ENCODE measurements around the gene CCDC60.
"Not testable (repeated sequence)": the region's sequence is repeated elsewhere in the genome, so short reads cannot be mapped to it uniquely, and the experiment has no call there.

Gene CCDC60

DNA sequence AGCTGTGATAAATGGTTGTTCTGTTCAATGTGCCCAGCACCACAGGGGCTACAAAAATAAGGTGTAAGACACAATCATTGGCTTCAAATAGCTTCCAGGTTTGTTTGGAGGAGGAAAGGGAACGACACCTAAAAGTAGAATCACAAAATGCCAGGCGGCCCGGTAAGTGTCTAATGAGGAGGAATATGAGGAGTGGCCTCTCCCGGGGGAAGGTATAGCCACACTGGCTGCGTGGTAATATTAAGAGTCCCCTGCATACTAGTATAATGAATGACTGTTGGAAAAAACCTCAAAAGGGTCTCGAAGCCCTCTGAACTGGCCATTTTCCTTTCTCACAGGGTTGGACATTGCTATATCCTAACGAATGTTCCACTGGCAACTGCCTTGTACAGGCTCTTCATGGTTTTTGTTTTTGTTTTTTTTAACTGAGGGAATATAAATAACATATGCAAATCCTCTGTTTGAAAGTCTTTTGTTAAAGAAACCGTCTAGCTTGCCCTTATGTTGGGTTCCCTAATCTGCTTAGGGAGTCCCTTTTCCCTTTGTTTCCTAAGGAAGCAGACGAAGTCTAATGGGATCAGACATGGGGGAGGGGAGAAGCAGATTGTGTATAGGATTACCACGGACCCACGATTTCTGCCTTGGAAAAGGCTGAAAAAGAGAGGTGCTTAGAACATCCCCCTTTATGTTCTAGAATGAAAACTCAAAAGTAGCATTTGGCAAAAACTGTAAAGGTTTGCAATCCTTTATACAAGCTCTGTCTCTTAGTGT, 4.2 kb downstream of the CCDC60 start:
- no peak for DNase-seq

DNA sequence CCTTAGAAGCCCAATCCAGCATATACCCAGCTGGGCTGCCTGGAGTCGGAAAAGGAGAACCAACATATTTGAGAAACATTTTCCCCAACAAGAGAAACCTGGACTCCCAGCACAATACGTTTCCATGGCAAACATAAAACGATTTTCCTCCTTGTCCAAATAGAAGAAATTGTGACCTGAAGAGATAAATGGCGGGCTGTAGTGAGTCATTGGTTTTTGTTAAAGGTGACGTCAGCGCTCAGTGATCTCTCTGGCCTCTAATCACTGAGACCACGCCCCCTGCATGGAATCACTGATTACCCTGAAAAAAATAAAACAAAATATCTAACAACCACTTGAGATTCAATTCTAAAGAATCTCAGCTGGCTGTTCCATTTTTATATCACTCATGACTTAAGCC, 6.0 kb downstream of the CCDC60 start:
- DNase-seq = peak in 1 of 51 donors; percentile 7

DNA sequence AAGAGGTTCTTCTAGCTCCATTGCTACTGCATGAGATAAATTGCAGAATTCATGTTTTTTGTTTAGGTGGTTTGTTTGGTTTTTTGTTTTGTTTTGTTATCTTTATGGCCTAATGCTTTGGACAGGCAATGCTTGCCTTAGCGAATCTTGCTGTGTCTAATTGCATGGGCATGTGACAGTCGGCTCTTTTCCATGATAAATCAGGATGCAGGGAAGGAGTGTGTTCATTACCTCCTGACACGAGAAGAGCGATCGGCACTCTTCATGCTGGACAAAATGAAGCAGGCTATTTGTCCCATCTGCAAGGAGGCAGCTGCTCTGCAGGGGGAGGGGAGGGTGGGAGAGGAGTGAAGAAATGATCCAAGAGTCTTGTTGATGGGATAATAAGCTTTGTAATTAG, 6.5 kb downstream of the CCDC60 start:
- no peak for DNase-seq

DNA sequence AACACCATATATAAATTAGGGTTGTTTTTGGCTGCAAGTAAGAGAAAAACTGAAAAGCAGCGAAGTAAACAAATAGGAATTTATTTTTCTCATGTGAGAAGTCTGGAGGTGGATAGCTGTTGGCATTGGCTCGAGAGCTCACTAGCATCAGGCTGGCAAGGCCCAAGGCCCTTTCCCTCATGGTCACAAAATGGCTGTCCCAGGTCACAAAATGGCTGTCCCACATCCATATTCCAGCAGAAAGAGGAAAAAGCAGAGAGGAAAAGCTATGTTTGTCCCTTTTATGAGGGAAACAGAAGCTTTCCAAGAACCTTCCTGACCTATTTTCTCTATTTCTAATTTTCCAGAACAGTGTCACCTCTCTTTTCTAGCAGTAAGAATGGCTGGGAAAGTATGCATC, 7.5 kb downstream of the CCDC60 start:
- DNase-seq = no peak

DNA sequence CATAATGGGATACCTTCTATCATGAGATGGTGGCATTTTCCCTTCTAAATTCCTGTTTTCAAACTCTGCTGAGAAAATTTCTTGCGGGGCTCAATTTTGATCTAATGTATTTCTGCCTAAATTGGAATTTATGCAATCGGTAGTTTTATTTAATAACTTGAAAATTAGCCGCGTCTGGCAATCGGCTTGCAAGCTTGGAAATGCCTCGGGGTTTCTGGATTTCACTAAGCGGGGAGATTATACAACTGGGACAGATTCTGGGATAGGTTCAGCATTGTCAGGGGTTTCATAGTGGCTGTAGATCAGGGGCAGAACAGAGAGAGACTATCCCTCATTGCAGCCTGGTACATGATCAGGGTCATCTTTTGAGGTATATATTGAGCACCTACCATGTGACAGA, 8.6 kb downstream of the CCDC60 start:
- no peak for DNase-seq

DNA sequence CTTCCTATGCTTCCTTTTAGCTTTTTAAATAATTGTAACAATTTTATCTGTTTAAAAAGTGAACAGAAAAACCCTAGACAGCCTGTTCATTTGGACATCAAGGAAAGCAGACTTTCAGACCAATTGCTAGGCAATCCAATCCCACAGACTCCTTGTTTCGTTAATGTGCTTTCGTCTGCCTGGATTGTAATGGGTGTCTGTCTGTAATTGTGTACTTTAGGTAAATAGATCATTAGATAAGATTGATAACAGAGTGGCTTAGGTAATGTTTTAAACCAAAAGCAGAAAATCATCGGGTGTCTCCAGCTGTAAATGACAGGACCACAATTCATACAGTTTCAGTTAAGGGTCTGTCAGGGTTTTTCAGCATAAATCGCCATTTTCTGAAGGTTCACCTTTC, 19.6 kb downstream of the CCDC60 start:
- DNase-seq = no peak

DNA sequence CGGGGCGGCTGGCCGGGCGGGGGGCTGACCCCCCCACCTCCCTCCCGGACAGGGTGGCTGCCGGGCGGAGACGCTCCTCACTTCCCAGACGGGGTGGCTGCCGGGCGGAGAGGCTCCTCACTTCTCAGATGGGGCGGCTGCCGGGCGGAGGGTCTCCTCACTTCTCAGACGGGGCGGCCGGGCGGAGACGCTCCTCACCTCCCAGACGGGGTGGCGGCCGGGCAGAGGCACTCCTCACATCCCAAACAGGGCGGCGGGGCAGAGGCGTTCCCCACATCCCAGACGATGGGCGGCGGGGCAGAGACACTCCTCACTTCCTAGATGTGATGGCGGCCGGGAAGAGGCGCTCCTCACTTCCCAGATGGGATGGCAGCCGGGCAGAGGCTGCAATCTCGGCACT, 25.8 kb downstream of the CCDC60 start:
- DNase-seq = not testable (repeated sequence)

DNA sequence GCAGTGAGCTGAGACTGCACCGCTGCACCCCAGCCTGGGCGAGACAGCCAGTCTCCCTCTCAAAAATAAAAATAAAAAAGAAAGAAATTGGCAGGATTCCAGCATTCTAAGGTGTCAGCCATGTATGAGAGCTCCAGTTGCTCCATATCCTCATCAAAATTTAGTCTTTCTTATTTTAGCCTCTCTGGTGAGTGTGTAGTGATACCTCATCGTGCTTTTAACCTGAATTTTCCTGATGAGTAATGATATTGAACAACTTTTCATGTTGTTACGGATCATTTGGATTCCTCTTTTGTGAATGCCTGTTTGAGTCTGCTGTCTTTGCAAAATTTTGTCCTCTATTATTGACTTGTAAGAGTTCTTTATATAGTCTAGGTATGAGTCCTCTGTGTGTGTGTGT, 28.5 kb downstream of the CCDC60 start:
- DNase-seq = no peak

DNA sequence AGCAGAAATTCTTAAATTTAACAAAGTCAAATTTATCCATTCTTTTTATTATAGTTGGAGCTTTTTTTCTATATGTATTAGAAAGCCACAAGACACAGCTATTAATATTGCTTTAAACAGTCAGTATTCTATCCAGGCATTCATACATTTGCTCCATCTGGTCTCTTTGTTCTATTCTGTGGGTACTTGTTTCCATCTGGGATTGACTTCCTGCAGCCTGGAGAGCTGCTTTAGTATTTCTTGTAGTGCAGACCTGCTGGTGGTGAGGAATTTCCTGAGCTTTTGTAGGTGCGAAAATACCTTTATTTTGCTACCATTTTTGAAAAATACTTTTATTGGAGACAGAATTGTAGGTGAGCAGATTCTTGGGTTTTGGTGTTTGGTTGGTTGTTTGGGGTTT, 29.0 kb downstream of the CCDC60 start:
- no peak for DNase-seq

DNA sequence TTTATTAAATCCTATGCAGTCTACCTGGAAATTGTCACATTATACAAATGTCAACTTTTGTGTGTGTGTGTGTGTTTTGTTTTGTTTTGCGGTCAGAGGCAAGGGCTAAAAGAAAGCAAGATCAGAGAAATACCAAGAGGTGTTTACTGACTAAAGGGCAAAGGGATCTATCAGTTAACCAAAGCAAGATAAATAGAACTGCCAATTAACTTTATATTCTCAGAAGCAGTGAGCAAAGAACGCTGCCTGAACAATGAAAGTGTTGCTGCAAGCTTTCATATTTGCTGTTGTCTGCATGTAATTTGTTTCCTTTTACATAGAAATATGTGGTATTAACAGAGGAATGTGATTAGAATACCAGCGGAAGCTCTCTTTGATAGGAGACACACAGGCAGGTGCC, 30.9 kb downstream of the CCDC60 start:
- DNase-seq = no peak

DNA sequence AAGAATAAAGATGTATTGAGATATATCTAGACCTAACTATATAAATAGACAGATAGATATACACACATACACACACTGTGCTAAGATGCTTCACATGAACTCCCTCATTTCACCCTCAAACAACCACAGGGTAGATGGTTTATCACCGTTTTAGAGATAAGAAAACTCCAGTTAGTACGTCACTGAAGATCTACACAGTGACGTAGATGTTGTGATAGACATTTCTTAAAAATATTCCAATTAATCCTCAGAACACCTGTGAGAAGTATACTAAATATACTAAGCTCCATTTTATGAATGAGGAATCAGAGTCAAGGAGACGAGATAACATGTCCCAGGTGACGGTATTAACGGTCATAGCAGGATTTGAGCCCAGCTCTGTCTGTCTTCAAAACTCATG, 31.5 kb downstream of the CCDC60 start:
- DNase-seq = no peak

DNA sequence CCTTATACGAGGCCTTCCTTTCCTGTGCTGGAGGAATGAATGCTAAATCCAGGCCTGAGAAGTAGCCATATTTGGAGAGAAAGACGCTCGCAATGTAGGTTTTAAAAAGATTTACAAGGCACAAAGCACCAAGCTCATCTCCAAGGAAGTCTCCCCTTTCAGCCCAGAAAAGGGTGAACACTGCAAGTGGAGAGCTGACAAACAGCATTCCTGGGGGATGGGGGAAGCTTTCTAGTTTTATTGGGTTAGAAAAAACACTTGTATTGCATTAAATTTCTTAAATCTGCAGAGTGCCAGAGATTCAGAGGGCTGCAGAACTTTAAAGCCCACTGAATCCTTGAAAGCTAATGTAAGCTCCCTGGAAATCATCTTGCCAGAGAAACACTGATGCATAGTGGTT, 34.6 kb downstream of the CCDC60 start:
- no peak for DNase-seq

DNA sequence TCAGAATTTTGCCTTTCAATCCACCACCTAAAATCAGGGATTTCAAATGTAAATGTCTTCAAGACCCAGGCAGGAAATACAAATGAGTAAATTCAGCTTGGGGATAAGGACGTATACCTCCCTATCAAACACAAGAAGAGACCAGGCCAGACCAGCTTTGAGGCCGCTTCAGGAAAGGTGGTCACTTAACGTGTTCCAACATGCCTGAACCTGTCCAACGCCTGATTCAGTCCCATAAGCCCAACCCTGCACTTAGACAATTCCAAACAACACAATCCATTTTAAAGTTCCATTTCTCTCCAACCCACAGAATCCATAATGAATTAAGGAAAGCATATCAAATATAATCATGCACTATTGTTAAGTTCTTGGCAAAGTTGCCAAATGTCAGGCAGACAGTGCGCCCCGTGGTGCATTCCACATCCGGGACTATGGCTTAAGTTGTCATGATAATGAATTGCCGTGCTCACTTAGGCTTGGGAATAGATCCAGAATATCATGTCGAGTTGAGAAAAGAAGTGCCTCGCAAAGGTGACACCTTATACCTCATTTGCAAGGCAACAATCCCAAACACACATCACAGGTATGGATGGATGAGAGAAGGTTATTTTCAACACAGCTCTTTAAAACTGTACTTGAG, 35.5 kb downstream of the CCDC60 start:
- no peak for DNase-seq

DNA sequence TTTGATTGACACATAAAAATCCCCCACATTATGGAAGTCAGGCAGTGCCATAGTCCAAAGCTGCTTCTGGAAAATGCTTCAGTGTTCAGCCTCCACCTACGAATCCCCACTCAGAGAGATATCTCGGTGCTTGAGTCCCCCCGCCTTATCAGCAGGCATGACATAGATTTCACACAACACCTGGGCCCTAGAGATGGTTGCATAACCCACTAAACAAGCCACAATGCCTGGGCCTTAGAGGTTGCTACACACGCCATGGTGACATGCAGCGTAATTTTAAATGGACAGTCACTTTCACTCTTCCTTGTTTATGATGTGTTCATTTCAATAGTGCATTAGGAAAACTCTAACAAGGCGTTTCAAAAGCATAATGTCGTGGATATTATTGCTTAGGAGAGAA, 38.0 kb downstream of the CCDC60 start:
- no peak for DNase-seq

DNA sequence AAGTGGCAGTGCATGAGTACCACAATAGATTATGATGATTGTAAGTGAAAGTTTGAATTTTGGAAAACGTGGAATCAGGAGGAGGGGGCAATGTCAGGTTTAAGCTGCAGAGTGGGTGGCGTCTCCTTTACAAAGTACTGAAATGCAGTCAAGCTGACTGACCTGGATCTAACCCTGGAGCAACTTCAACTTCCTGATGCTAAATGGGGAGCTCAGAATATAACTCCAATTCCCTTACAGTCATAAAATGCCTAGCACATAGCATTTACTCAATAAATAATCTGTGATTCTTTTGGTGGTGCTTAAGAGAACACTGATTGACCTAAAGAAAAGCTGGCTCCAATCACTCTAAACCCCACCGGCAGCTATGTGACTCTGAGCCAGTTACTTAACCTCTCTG, 38.5 kb downstream of the CCDC60 start:
- DNase-seq = no peak

DNA sequence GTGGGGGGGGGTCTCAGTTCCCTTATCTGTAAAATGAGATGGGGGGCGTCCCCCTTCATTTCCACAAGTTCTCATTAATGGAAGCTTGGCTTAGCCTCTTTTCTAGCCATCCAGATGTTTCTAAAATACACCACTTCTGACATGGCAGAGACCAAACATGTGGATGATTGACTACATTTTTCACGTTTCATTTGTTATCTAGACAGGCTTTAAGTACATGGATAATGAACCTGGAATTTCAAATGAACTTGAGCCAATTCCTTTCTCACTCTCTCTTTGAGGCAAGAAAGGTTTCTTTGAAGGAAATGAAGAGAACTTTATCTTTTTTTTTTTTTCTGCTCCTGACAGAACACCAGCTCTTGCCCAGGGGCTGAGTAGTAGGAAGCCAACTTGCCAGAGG, 39.1 kb downstream of the CCDC60 start:
- no peak for DNase-seq

DNA sequence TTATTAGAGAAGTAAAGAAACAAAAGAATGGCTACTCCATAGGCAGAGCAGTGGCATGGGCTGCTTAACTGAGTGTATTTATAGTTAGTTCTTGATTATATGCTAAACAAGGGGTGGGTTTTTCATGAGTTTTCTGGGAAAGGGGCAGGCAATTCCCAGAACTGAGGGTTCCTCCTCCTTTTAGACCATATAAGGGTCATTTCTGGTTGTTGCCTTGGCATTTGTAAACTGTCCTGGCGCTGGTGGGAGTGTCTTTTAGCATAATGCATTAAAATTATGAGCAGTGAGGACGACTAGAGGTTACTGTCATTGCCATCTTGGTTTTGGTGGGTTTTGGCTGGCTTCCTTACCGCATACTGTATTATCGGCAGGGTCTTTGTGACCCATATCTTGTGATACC, 40.1 kb downstream of the CCDC60 start:
- no peak for DNase-seq

DNA sequence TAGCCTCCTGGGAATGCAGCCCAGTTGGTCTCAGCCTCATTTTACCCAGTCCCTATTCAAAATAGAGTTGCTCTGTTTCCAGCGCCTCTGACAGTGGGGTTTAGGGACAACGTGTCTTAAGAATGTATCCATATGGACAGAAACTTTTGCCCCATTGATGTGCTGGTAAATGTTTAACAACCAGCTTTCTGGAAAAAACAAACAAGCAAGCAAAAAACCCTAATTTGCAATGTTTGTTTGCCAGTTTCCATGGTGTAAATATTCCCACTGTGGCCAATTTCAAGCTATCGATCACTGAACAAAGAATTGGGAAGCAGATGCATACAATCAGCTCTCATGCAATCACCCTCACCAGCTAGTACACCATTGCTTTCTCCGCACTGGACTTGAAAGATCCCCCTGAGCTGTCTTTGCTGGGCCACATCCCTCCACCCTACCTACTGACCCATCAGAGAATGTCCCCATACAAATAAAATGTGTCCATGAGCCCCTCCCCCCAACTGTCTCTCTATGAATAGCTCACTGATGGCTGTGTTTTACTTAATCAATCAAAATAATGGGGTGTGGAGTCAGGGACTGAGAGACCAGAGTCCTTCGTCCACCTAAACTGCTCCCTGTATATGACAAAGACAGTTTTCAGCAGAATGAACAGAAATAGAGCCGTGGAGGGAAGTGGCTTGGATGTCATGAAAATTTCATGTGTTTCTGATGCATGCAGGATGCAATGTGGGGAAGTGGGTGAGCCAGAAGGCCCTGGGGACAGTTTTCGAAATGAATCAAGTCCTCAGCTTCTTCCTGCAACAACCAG, 40.8 kb downstream of the CCDC60 start:
- DNase-seq = peak in 18 of 51 donors; percentile 1 to 44 (median 6)

DNA sequence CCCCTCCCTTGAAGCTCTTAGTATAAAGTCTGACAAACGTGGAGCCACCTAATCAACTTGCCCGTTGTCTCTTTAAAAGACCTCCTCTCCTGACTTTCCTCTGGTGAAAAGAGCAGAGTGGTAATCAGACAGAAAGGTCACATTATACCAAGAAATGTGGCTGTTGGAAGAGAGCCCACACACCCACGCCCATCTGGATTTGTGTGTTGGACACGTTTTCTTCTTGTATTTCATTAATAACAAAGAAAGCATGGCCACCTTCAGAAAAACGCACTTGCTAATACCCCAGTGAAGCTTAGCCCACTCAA, 41.3 kb downstream of the CCDC60 start:
- DNase-seq = no peak

DNA sequence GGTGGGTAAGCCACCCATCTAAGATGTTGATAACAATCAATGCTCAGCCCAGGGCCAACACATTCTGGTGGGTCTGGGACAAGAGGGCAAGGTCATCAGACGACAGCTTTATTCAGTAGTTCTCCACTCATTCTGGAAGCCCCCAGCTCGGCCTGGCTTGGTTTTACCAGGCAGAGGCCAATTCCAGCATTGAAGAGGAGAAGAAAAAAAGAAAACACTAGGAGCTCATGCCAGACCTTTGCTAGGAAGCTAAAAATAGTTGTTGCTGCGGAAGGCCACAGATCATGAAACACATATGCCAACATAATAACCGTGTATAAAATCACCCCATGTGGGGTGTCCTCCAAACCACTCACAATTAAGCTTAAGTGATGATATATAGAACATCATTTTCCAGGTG, 44.4 kb downstream of the CCDC60 start:
- no peak for DNase-seq

DNA sequence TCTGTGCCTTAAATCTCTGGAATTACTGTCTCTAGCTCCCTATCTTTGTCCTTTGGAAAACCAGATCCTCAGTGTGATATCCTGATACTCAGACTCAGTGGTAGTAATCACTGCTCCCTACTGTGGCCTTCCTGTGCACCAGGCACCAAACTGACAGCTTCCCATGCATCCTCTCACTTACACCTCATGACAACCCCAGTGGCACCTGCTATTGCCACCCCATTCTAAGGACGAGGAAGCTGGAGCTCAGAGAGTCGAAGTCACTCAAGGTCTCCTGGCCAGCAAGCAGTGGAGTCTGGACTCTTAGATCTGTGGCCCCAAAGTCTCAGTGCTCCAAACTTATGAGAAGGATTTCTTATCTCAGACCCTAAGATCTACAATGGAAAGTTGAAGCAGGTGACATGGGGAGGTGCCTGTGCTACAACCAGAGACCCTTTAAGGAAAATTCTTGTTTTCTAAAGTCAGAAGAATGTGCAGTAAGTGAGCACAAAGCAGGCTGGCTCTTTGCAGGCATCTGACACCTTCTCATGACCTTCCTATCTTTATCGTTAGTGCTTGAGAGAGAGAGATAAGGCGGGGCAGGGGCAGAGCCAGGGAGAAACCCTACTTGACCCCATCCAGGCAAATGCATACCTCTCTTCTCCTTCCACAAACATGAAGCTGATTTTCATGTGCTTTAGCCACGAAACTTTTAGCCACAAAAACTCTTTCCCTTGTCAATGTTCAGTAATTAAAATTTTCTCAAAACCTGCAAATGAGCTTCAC, 47.1 kb downstream of the CCDC60 start:
- DNase-seq = no peak

DNA sequence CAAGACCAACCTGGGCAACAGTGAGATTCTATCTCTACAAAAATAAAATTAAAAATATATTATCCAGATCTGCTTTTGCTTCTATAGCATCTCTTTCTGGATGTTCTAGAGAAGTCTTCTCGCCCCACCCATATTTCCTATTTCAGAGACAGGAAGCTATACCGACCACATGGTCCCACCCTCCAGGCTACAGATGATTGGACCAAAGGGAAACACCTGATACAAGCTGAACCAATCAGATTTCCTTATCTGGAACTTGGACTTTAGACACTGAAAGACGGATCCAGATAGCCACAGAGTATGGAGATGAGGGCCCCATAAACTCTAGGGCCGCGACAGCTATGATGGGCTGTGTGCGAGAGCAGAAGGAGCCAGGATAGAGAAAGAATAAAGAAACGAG, 48.7 kb downstream of the CCDC60 start:
- DNase-seq = no peak
